ENCODE data around the gene PCDHGB4.

PCDHGB4 gene

DNA sequence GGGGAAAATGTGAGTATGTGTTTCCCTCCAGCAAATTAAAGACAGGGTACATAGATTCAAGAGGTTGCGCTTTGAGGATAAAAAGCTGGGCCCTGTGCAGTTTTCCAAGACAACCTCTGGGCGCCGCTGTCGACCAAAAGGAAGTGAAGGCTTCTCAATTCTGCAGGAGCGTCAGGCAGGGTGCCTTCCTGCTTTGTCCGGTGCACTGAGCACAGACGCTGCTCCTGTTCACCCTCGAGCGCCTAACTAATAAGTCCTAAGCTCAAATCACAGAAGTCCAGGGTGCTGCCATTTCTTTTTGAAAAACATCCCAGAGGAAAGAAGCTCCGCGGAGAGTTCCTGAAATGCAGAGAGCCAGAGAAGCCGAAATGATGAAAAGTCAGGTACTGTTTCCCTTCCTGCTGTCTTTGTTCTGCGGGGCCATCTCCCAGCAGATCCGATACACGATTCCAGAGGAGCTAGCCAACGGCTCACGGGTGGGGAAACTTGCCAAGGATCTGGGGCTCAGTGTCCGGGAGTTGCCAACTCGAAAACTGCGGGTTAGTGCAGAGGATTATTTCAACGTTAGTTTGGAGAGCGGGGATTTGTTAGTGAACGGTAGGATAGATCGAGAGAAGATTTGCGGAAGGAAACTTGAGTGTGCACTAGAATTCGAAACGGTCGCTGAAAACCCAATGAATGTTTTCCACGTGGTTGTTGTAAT is 37.4 kb upstream of the PCDHGB4 start, which contains the start of gene PCDHGB1:
PCDHGB1 (plus strand) TSS at position 183 of the 703 bp plus-strand sequence; CDS start at position 345, 162 bp downstream.
- TF ChIP-seq, protein P1, sequence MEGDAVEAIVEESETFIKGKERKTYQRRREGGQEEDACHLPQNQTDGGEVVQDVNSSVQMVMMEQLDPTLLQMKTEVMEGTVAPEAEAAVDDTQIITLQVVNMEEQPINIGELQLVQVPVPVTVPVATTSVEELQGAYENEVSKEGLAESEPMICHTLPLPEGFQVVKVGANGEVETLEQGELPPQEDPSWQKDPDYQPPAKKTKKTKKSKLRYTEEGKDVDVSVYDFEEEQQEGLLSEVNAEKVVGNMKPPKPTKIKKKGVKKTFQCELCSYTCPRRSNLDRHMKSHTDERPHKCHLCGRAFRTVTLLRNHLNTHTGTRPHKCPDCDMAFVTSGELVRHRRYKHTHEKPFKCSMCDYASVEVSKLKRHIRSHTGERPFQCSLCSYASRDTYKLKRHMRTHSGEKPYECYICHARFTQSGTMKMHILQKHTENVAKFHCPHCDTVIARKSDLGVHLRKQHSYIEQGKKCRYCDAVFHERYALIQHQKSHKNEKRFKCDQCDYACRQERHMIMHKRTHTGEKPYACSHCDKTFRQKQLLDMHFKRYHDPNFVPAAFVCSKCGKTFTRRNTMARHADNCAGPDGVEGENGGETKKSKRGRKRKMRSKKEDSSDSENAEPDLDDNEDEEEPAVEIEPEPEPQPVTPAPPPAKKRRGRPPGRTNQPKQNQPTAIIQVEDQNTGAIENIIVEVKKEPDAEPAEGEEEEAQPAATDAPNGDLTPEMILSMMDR (IDR thresholded peaks at IDR 0.05; ENCODE audit: low read depth, low read length, missing control alignments): peak; percentile 79

DNA sequence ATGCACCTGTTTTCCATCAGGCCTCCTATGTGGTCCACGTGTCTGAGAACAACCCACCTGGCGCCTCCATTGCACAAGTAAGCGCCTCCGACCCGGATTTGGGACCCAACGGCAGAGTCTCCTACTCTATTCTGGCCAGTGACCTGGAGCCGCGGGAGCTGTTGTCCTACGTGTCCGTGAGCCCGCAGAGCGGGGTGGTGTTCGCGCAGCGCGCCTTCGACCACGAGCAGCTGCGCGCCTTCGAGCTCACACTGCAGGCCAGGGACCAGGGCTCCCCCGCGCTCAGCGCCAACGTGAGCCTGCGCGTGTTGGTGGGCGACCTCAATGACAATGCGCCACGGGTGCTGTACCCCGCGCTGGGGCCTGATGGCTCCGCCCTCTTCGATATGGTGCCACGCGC is 35.9 kb upstream of the PCDHGB4 start:
- TF ChIP-seq, protein P1 (IDR thresholded peaks at IDR 0.05; ENCODE audit: low read depth, low read length, missing control alignments): no peak
- no peak overlapping the region for H3K4me3 ChIP-seq (ENCODE audit: low read depth, low read length)
- no peak for DNase-seq (ENCODE audit: low read depth)

More for the DNA sequence above, 37.4 kb upstream of the PCDHGB4 start, which contains the start of gene PCDHGB1:
- H3K4me3 ChIP-seq (ENCODE audit: low read depth, low read length): peak within 1 kb of the TSS; percentile 53
- peak; percentile 55 for DNase-seq (ENCODE audit: low read depth)

DNA sequence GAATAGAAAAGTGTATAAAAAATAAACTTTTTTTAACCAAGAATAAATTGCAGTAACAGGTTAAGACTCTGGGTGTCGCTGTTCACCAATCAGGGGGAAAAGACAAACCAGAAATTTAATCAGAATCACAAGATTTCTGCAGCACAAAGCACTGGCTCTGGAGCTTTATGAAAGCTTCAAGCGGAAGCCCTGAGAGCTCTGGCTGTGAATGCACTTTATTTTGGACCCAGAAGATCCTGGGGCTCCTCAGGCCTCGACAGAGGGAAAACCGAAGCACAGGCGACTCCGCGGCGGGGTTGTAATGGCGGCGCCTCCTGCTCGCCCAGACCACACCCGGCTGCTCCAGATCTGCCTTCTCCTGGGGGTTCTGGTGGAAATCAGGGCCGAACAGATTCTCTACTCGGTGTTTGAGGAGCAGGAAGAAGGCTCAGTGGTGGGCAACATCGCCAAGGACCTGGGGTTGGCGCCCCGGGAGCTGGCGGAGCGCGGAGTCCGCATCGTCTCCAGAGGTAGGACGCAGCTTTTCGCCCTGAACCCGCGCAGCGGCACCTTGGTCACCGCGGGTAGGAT is 32.5 kb upstream of the PCDHGB4 start, which contains the start of gene PCDHGA4:
PCDHGA4 (plus strand) TSS at position 122 of the 570 bp plus-strand sequence; CDS start at position 209, 87 bp downstream.
- TF ChIP-seq, protein P1 (IDR thresholded peaks at IDR 0.05; ENCODE audit: low read depth, low read length, missing control alignments): peak; percentile 37
- no peak within 1 kb of the TSS for H3K4me3 ChIP-seq (ENCODE audit: low read depth, low read length)

GRCh38 chr5:141355641-141356040 is 31.9 kb upstream of the PCDHGB4 start:
- no peak for DNase-seq (ENCODE audit: low read depth)
- H3K4me3 ChIP-seq (ENCODE audit: low read depth, low read length): no peak overlapping the region
- TF ChIP-seq, protein P1 (IDR thresholded peaks at IDR 0.05; ENCODE audit: low read depth, low read length, missing control alignments): no peak

More for the DNA sequence above, 32.5 kb upstream of the PCDHGB4 start, which contains the start of gene PCDHGA4:
- no peak for DNase-seq (ENCODE audit: low read depth)

- TF ChIP-seq, protein P1 (IDR thresholded peaks at IDR 0.05; ENCODE audit: low read depth, low read length, missing control alignments): no peak
- no peak overlapping the region for H3K4me3 ChIP-seq (ENCODE audit: low read depth, low read length)
- no peak for DNase-seq (ENCODE audit: low read depth)
Observed at GRCh38 chr5:141356133-141356532, 31.4 kb upstream of the PCDHGB4 start.

DNA sequence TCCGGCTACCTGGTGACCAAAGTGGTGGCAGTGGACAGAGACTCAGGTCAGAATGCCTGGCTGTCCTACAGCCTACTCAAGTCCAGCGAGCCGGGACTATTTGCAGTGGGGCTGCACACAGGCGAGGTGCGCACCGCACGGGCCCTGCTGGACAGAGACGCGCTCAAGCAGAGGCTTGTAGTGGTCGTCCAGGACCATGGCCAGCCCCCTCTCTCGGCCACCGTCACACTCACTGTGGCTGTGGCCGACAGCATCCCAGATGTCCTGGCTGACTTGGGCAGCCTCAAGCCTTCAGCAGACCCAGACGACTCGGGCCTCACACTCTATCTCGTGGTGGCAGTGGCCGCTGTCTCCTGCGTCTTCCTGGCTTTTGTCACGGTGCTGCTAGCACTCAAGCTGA is 30.5 kb upstream of the PCDHGB4 start:
- TF ChIP-seq, protein P1 (IDR thresholded peaks at IDR 0.05; ENCODE audit: low read depth, low read length, missing control alignments): no peak
- H3K4me3 ChIP-seq (ENCODE audit: low read depth, low read length): no peak overlapping the region
- DNase-seq (ENCODE audit: low read depth): no peak

Data from GM12864 (cell line).